Stomach (tissue), 9 donors: ENCODE data around the gene SLC5A2. TPM values are rescaled to one million over a fixed set of nuclear protein-coding genes. Genes with fewer than 3 reads are reported as not detected.

Source experiments
- DNase-seq, 2 donors: peaks; one replicate each; pipeline versions ENCODE4 v3.0.0 to v3.0.0-alpha.2; 2013 to 2019
- H3K27ac ChIP-seq, 5 donors: fragments of 200-600 bp in 4 of 5; sonication (generic) in 4 of 5; one replicate each; pipeline ENCODE4 v1.5.1; 2013 to 2019; ENCODE audit warnings: mild to moderate bottlenecking in 1 of 5, moderate library complexity in 1 of 5
- H3K27me3 ChIP-seq, 3 donors: fragments of 200-600 bp; sonication (generic); one replicate each; pipeline ENCODE4 v1.5.1; 2017 to 2019; ENCODE audit warnings: mixed run types in 1 of 3
- H3K36me3 ChIP-seq, 4 donors: fragments of 200-600 bp; sonication (generic); 1 replicate in 3 of 4; 2 replicates in 1 of 4; pipeline ENCODE4 v1.5.1; 2016 to 2019
- H3K4me1 ChIP-seq, 4 donors: fragments of 200-600 bp; sonication (generic); one replicate each; pipeline ENCODE4 v1.5.1; 2016 to 2019
- H3K4me3 ChIP-seq, 4 donors: fragments of 200-600 bp; sonication (generic) in 3 of 4; one replicate each; pipeline ENCODE4 v1.5.1; 2016 to 2019; ENCODE audit warnings: mild to moderate bottlenecking in 1 of 4
- H3K9me3 ChIP-seq, 4 donors: fragments of 200-600 bp; sonication (generic); one replicate each; pipeline ENCODE4 v1.5.1; 2016 to 2019
- EP300 ChIP-seq: sonication (generic); formaldehyde crosslinking; IDR thresholded peaks from one replicate; pipeline ENCODE4 v1.6.1; 2017; ENCODE audit warnings: antibody characterized with exemption
- POLR2A ChIP-seq, 4 donors: fragments of 450-650 bp; IDR thresholded peaks; one replicate each; pipeline ENCODE4 v1.6.1; 2016; ENCODE audit warnings: antibody characterized with exemption in 4 of 4, control low read depth in 2 of 4, mild to moderate bottlenecking in 1 of 4, moderate library complexity in 1 of 4
- POLR2AphosphoS5 ChIP-seq, 3 donors: sonication (generic); formaldehyde crosslinking; IDR thresholded peaks; one replicate each; pipeline ENCODE4 v1.6.1; 2016; ENCODE audit warnings: antibody characterized with exemption in 3 of 3
- WGBS, 5 donors: extraction: QIAGEN DNeasy Blood & Tissue Kit in 3 of 5; methylation state at CpG; one replicate each; pipeline versions ENCODE4 v1.1.5 to v1.1.7; 2013 to 2018; 5-methylcytosine and 5-hydroxymethylcytosine counted together
- intact Hi-C: fragments of 100-400 bp; cut with DNase I; formaldehyde crosslinking; loops from one replicate; pipeline ENCODE4 v1.15.1; 2023; ENCODE audit warnings: low total_unique reads
- polyA plus RNA-seq, 3 donors: library from polyadenylated mRNA; stranded (reverse); fragments of 200-250 nt; gene quantifications; one replicate each; pipeline ENCODE4 v1.2.3, GENCODE V29; 2013
- total RNA-seq, 5 donors: library from RNA; depleted of rRNA; stranded (reverse); fragments of >200 nt; gene quantifications; one replicate each; pipeline versions ENCODE4 v1.1.0 to v1.2.3, GENCODE V29; 2014 to 2016
- TF ChIP-seq, protein P1 (sequence below), 7 experiments: fragments of 450-650 bp in 4 of 7; fragments of 200-600 bp in 3 of 7; sonication (generic) in 3 of 7; IDR thresholded peaks; one replicate each; pipeline ENCODE4 v1.5.1; 2016 to 2019; ENCODE audit warnings: antibody characterized with exemption in 7 of 7, control low read depth in 2 of 7, mild to moderate bottlenecking in 1 of 7
- donor health status: healthy with polysubstance abuse.
- donor health status: Bipolar disorder and iron deficiency.
- donor health status: healthy.

The SLC5A2 gene
- total and polyA plus RNA-seq, 8 donors: 0.62 to 1.8 (median 0.76) TPM; not detected in 5

DNA sequence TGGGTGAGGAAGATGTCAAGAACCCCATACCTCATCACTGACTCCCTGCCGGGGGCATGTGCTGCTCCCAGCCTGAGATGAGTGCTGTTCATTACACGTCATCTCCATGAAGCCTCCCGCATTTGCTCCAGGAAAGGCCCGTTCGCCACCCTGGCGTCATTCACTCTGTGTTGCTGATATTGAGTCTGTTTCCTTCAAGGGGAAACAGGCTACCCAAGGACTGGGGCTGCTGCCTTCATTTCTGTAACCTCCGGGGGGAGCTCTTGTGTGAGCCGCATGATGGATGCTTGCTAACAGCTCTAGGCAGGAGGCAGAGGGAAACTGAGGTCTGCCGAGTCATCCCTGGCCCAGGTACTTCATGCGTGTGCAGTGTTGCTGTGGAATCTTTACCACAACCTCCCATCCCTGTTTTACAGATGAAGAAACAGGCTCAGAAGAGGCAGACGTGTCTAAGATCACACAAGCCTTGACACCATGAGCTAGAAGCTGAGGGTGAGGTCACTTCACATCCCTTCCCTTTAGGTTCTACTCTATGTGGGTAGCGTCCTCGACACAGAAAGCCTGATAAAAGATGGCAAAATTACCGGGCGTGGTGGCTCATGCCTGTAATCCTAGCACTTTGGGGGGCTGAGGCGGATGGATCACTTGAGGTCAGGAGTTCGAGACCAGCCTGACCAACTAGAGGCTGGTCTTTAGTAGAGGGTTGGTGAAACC is 27.2 kb upstream of the SLC5A2 start:
- Histone ChIP-seq H3K4me3 (peak overlapping the region in 1 of 4 donors; percentile 14), H3K36me3 (no peaks in the 10 kb centered on the region), H3K27me3 (no peaks in the 10 kb centered on the region), H3K9me3 (no peaks in the 10 kb centered on the region), H3K4me1 (peaks cover 70 to 82% (median 76%) of the 10 kb centered on the region in 4 donors), H3K27ac (peak overlapping the region in 1 of 5 donors; percentile 16)
- WGBS, 5 donors: 66 to 75% (median 71%) methylated on average over 17 of the region's 17 CpGs
- DNase-seq: no peak
- intact Hi-C loops: loop anchor here (10.0 kb wide), 1 partner anchor 271 kb away; the partner anchor contains the start of gene FUS
- no peak for TF ChIP-seq POLR2AphosphoS5 (IDR thresholded peaks at IDR 0.05)
- TF ChIP-seq, protein P1, sequence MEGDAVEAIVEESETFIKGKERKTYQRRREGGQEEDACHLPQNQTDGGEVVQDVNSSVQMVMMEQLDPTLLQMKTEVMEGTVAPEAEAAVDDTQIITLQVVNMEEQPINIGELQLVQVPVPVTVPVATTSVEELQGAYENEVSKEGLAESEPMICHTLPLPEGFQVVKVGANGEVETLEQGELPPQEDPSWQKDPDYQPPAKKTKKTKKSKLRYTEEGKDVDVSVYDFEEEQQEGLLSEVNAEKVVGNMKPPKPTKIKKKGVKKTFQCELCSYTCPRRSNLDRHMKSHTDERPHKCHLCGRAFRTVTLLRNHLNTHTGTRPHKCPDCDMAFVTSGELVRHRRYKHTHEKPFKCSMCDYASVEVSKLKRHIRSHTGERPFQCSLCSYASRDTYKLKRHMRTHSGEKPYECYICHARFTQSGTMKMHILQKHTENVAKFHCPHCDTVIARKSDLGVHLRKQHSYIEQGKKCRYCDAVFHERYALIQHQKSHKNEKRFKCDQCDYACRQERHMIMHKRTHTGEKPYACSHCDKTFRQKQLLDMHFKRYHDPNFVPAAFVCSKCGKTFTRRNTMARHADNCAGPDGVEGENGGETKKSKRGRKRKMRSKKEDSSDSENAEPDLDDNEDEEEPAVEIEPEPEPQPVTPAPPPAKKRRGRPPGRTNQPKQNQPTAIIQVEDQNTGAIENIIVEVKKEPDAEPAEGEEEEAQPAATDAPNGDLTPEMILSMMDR (IDR thresholded peaks at IDR 0.05): no peak
- TF ChIP-seq POLR2A (IDR thresholded peaks at IDR 0.05): no peak
- no peak for TF ChIP-seq EP300

DNA sequence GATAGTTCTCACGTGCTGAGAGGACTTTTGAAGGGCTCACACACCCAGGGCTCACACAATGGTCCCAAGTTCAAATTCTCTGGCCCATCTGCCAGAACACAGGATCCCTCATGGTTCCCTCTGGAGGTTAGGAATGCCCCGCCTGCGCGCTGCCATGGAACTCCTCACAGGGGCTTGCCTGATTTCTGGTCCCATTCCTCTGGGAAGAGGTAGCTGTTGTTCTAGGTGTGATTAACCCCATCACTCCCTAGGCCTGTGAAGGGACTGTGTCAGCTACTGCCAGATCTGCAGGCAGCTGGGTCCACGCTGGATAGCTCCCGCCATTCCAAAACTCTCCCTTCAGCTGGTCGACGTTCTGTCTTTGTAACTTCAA is 25.9 kb upstream of the SLC5A2 start:
- DNase-seq: no peak
- H3K27me3 ChIP-seq: no peaks in the 10 kb centered on the region
- peaks cover 3 to 7% (median 4%) of the 10 kb centered on the region in 4 donors for H3K36me3 ChIP-seq
- 77 to 85% (median 79%) methylated on average over 8 of the region's 8 CpGs for WGBS, 5 donors
- H3K9me3 ChIP-seq: no peaks in the 10 kb centered on the region
- H3K27ac ChIP-seq: peak overlapping the region in 2 of 5 donors; percentile 100
- intact Hi-C loops: loop anchor here (10.0 kb wide), 1 partner anchor 272 kb away; the partner anchor contains the start of gene FUS
- H3K4me1 ChIP-seq: peaks cover 64 to 84% (median 72%) of the 10 kb centered on the region in 4 donors
- H3K4me3 ChIP-seq: peak overlapping the region in 2 of 4 donors; percentile 83 to 89
- no peak for TF ChIP-seq EP300
- TF ChIP-seq, protein P1 (IDR thresholded peaks at IDR 0.05): no peak
- no peak for TF ChIP-seq POLR2A (IDR thresholded peaks at IDR 0.05)
- TF ChIP-seq POLR2AphosphoS5 (IDR thresholded peaks at IDR 0.05): no peak

DNA sequence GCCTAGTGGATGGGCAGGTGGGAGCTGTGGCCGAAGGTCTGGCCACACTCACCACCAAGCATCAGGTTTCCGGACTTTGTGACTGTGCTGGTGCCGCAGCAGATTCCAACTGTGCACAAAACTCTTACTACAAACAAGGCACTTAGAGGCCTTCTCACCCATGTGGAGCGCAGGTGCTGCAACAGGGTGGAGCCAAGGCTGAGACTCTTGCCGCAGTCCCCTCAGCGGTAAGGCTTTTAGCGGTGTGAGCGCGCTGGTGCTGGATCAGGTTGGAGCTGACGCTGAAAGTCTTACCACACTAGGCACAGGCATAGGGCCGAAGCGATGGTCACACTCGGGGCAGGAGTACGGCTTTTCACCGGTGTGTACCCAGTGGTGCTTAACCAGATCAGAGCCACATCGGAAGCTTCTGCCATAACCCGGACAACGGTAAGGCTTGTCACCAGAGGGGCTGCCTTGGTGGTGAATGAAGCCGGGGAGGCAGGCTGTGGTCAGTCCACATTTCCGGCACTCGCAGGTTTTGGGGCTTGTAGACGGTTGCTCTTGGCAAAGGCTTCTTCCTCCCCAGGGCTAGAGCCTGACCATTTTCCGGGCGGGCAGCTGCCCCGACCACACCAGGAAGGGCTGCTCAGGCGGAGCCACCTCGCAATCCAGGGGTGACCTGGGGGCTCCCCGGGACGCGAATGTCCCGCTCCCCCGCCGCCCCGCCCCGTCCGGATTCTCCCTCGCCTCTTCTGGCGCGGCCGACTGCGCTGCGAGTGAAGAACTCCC is 24.7 kb upstream of the SLC5A2 start:
- peak; percentile 57 to 84 for DNase-seq
- Histone ChIP-seq H3K4me1 (peaks cover 53 to 71% (median 61%) of the 10 kb centered on the region in 4 donors), H3K4me3 (peak overlapping the region; percentile 68 to 89 (median 84)), H3K27me3 (no peaks in the 10 kb centered on the region), H3K9me3 (no peaks in the 10 kb centered on the region), H3K27ac (peak overlapping the region; percentile 99 to 100 (median 100)), H3K36me3 (peaks cover 16 to 19% (median 16%) of the 10 kb centered on the region in 4 donors)
- intact Hi-C loops: loop anchor here (10.0 kb wide), 1 partner anchor 273 kb away; the partner anchor contains the start of gene FUS
- no peak for TF ChIP-seq POLR2AphosphoS5 (IDR thresholded peaks at IDR 0.05)
- TF ChIP-seq, protein P1 (IDR thresholded peaks at IDR 0.05): peak in 1 of 7 experiments; percentile 14
- WGBS, 5 donors: 0 to 2% (median 1%) methylated on average over 5 to 42 of the region's 42 CpGs
